ENCODE data around the gene ZNF669. TPM values are rescaled to one million over a fixed set of nuclear protein-coding genes. Genes with fewer than 3 reads are reported as not detected.

Gene ZNF669
- total RNA-seq (2021): 19.2 and 19.5 TPM in 2 replicates
- long read RNA-seq, transcript ZNF669-201 (4 exons, 1,951 nt): minor isoform, 7 of 107 reads
- long read RNA-seq, transcript ZNF669-204 (4 exons, 1,718 nt): major isoform, 94 of 107 reads
- long read RNA-seq, partial matches to known transcripts: 0 of 107 reads
- long read RNA-seq, other reads (novel, unspliced or antisense): 2 of 107 reads

GRCh38 chr1:247103859-247104591 lies at the start of gene ZNF669:
Gene ZNF669, minus strand, starts transcription at chr1:247104356. Its CDS starts 157 bp downstream, at chr1:247104199.
- peak within 1 kb of the TSS; percentile 7 for H3K4me2 ChIP-seq (ENCODE audit: insufficient read depth, insufficient read length, low read length)
- Mint-ChIP-seq H3K36me3 (ENCODE audit: insufficient read depth in 1 of 3, low read depth in 3 of 3) (peaks cover 26 to 39% (median 38%) of the 10 kb centered on the region in 3 experiments), H3K9me3 (peaks cover 12 to 21% of the 10 kb centered on the region in 2 experiments; a peak in 4 of 5 replicates), H3K4me1 (peaks cover 20 to 23% of the 10 kb centered on the region in 2 experiments), H3K27ac (peak within 1 kb of the TSS; percentile 89 to 97 (median 97)), H3K4me3 (peak within 1 kb of the TSS; percentile 91 to 95), H3K27me3 (ENCODE audit: low read depth) (peaks cover 6% of the 10 kb centered on the region)
- H2AK5ac ChIP-seq (ENCODE audit: insufficient read length, low read length): no peak within 1 kb of the TSS
- H3K4ac ChIP-seq (ENCODE audit: low read depth, low read length): no peak within 1 kb of the TSS; the same call in 1 of the 2 replicates
- no peak within 1 kb of the TSS for H2BK12ac ChIP-seq (ENCODE audit: insufficient read length, low read depth, low read length)
- H3K23me2 ChIP-seq (ENCODE audit: insufficient read length, low read depth, low read length, poor library complexity, severe bottlenecking): no peaks in the 10 kb centered on the region
- no peak within 1 kb of the TSS for H2BK15ac ChIP-seq (ENCODE audit: low read depth, low read length)
- H3K79me1 ChIP-seq (ENCODE audit: insufficient read depth, low read depth, low read length, poor library complexity, severe bottlenecking): no peaks in the 10 kb centered on the region
- no peaks in the 10 kb centered on the region for H4K20me1 ChIP-seq (ENCODE audit: control insufficient read depth, insufficient read depth, insufficient read length)
- H3K27ac ChIP-seq (ENCODE audit: insufficient read length, low read depth, low read length): peak within 1 kb of the TSS; percentile 61
- peaks cover 4% of the 10 kb centered on the region for H3K9me3 ChIP-seq (ENCODE audit: control insufficient read depth, low read depth, low read length)
- H4K5ac ChIP-seq (ENCODE audit: insufficient read length, low read depth, low read length): no peak within 1 kb of the TSS
- H3K79me2 ChIP-seq (ENCODE audit: insufficient read depth, low read length): peaks cover 10% of the 10 kb centered on the region; the same call in 1 of the 2 replicates
- peak within 1 kb of the TSS; percentile 44; the same call in 1 of the 2 replicates for H3K14ac ChIP-seq (ENCODE audit: insufficient read depth, low read length)
- H3K27me3 ChIP-seq (ENCODE audit: insufficient read depth, low read length): no peaks in the 10 kb centered on the region
- no peak within 1 kb of the TSS for H4K91ac ChIP-seq (ENCODE audit: insufficient read length, low read depth, low read length)
- no peak within 1 kb of the TSS for H2AFZ ChIP-seq (ENCODE audit: low read length)
- WGBS (ENCODE audit: extremely low coverage, insufficient read length, low lambda C conversion rate): no CpG with 5 or more reads among the region's 58 CpGs
- peak; percentile 98 for DNase-seq
- no peak for TF ChIP-seq CTCF (conservative IDR thresholded peaks at IDR 0.05)
- H2BK120ac ChIP-seq (ENCODE audit: low read depth, low read length, poor library complexity, severe bottlenecking): peak within 1 kb of the TSS; percentile 61
- H3T11ph ChIP-seq (ENCODE audit: low read length): peak within 1 kb of the TSS; percentile 83
- peaks cover 6% of the 10 kb centered on the region; the same call in 1 of the 2 replicates for H3K4me1 ChIP-seq (ENCODE audit: insufficient read depth, low read length)
- peak within 1 kb of the TSS; percentile 65 for H3K18ac ChIP-seq (ENCODE audit: insufficient read length, low read depth, low read length)
- H3K9ac ChIP-seq (ENCODE audit: extremely low read depth, insufficient read length, low read length): peak within 1 kb of the TSS; percentile 70
- no peak within 1 kb of the TSS for H3K56ac ChIP-seq (ENCODE audit: insufficient read length, low read depth, low read length)
- no peak within 1 kb of the TSS for H2BK20ac ChIP-seq (ENCODE audit: low read depth, low read length, poor library complexity, severe bottlenecking)
- no peak within 1 kb of the TSS for H2BK5ac ChIP-seq (ENCODE audit: insufficient read length, low read length)
- H4K8ac ChIP-seq (replicated peaks; ENCODE audit: insufficient read length, low read depth, low read length): no peak within 1 kb of the TSS
- no peak within 1 kb of the TSS for H3K23ac ChIP-seq (ENCODE audit: insufficient read length, low read depth, low read length)

All from H9 (cell line).